Small intestine (tissue), 7 donors: Measurements from ENCODE around the gene CACNB3. TPM values are rescaled to one million over a fixed set of nuclear protein-coding genes. Genes with fewer than 3 reads are reported as not detected.

ENCODE experiments used
- DNase-seq, 2 donors: peaks; one replicate each; pipeline versions ENCODE4 v3.0.0 to v3.0.0-alpha.2; 2013
- FAIRE-seq: peaks from 2 replicates; lab custom pipeline; 2012; peaks lifted over from hg19 to GRCh38; lab: Jason Lieb, UNC
- H3K27ac ChIP-seq, 3 donors: one replicate each; pipeline ENCODE4 v1.5.1; 2013; ENCODE audit warnings: low read length in 2 of 3, mild to moderate bottlenecking in 2 of 3, control low read depth in 1 of 3, inconsistent platforms in 1 of 3, low read depth in 1 of 3, moderate library complexity in 1 of 3
- H3K27me3 ChIP-seq, 3 donors: one replicate each; pipeline ENCODE4 v1.6.1; 2013; ENCODE audit warnings: low read length in 3 of 3, inconsistent platforms in 1 of 3; ENCODE audit not compliant: control insufficient read depth in 3 of 3, insufficient read depth in 3 of 3
- H3K36me3 ChIP-seq, 3 donors: one replicate each; pipeline ENCODE4 v1.6.1; 2013; ENCODE audit warnings: low read length in 3 of 3, inconsistent platforms in 1 of 3, low read depth in 1 of 3, mild to moderate bottlenecking in 1 of 3, moderate library complexity in 1 of 3; ENCODE audit not compliant: control insufficient read depth in 3 of 3, insufficient read depth in 2 of 3
- H3K4me1 ChIP-seq, 3 donors: one replicate each; pipeline ENCODE4 v1.6.1; 2013; ENCODE audit warnings: low read length in 2 of 3, inconsistent platforms in 1 of 3, low read depth in 1 of 3, mild to moderate bottlenecking in 1 of 3, moderate library complexity in 1 of 3; ENCODE audit not compliant: control insufficient read depth in 3 of 3, insufficient read depth in 2 of 3
- H3K4me3 ChIP-seq, 3 donors: one replicate each; pipeline ENCODE4 v1.5.1; 2013; ENCODE audit warnings: low read length in 3 of 3, control low read depth in 1 of 3, inconsistent platforms in 1 of 3, low read depth in 1 of 3, mild to moderate bottlenecking in 1 of 3, moderate library complexity in 1 of 3
- H3K9me3 ChIP-seq, 2 donors: one replicate each; pipeline ENCODE4 v1.6.1; 2013; ENCODE audit warnings: low read depth in 1 of 2, low read length in 1 of 2; ENCODE audit not compliant: control insufficient read depth in 2 of 2, insufficient read depth in 1 of 2
- WGBS, 3 donors: extraction: QIAGEN DNeasy Blood & Tissue Kit; methylation state at CpG; one replicate each; pipeline ENCODE4 v1.1.7; 2013; 5-methylcytosine and 5-hydroxymethylcytosine counted together
- polyA plus RNA-seq, 4 donors: library from polyadenylated mRNA; stranded (reverse) in 3 of 4; unstranded in 1 of 4; fragments of 200-250 nt in 3 of 4; fragments of 120-200 nt in 1 of 4; gene quantifications; one replicate each; pipeline versions ENCODE4 v1.2.1 to v1.2.3, GENCODE V29; 2013
- donor health status: healthy with polysubstance abuse.
- donor health status: control.
- donor health status: control.
- donor health status: Bipolar disorder and iron deficiency.
- donor health status: healthy.

Gene CACNB3
- polyA plus RNA-seq, 4 donors, result 11.6 to 12.2 (median 12.0) TPM

DNA sequence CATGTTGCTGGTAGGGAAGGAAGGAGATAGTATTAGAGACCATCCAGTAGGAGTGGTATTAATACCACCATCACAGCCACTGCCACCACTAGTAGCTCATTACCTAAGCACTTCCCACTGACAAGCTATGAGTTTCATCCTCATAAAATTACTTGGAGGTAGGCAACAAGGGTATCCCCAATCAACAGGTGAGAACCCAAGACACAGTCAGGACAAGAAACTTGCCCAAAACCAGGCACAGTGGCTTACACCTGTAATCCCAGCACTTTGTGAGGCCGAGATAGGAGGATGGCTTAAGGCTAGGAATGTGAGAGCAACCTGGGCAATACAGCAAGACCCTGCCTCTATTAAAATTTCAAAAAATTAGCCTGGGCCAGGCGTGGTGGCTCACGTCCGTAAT is 34.9 kb upstream of the CACNB3 start:
- 90 to 95% (median 95%) methylated on average over 4 of the region's 4 CpGs for whole genome bisulfite sequencing, 3 donors
- DNase-seq (no peak), FAIRE-seq (no peak)
- Histone ChIP-seq H3K27ac (no peak overlapping the region), H3K4me1 (peaks cover 2 to 36% (median 9%) of the 10 kb centered on the region in 3 donors), H3K27me3 (no peaks in the 10 kb centered on the region), H3K36me3 (peaks cover 0 to 45% (median 5%) of the 10 kb centered on the region in 3 donors), H3K4me3 (no peak overlapping the region), H3K9me3 (no peaks in the 10 kb centered on the region)

GRCh38 chr12:48786591-48787544 is 31.4 kb upstream of the CACNB3 start:
- DNase-seq (no peak), FAIRE-seq (no peak)
- H3K4me3 ChIP-seq, result peak overlapping the region; percentile 17 to 98 (median 89)

GRCh38 chr12:48787791-48788523 is 30.3 kb upstream of the CACNB3 start:
- WGBS, 3 donors, result 16 to 19% (median 18%) methylated on average over 11 of the region's 11 CpGs
- Histone ChIP-seq H3K9me3 (no peaks in the 10 kb centered on the region), H3K27me3 (no peaks in the 10 kb centered on the region), H3K4me3 (peak overlapping the region; percentile 81 to 98 (median 89)), H3K4me1 (peaks cover 0 to 21% (median 7%) of the 10 kb centered on the region in 3 donors), H3K27ac (peak overlapping the region; percentile 58 to 84 (median 75)), H3K36me3 (peaks cover 0 to 5% (median 0%) of the 10 kb centered on the region in 3 donors)
- no peak for FAIRE-seq
- DNase-seq, result peak; percentile 27 to 38

More at GRCh38 chr12:48786591-48787544, 31.4 kb upstream of the CACNB3 start:
- H3K4me1 ChIP-seq, result peaks cover 0 to 26% (median 7%) of the 10 kb centered on the region in 3 donors
- H3K9me3 ChIP-seq, result no peaks in the 10 kb centered on the region
- H3K27ac ChIP-seq, result no peak overlapping the region
- H3K27me3 ChIP-seq, result no peaks in the 10 kb centered on the region
- peaks cover 0 to 16% (median 5%) of the 10 kb centered on the region in 3 donors for H3K36me3 ChIP-seq
- WGBS, 3 donors, result 44 to 49% (median 45%) methylated on average over 7 of the region's 7 CpGs

- Histone ChIP-seq H3K27ac (peak overlapping the region; percentile 58 to 84 (median 75)), H3K9me3 (no peaks in the 10 kb centered on the region), H3K27me3 (no peaks in the 10 kb centered on the region), H3K4me3 (peak overlapping the region; percentile 81 to 98 (median 89)), H3K4me1 (peaks cover 0 to 21% (median 7%) of the 10 kb centered on the region in 3 donors), H3K36me3 (peaks cover 0 to 3% (median 0%) of the 10 kb centered on the region in 3 donors)
- WGBS, 3 donors, result 0 to 7% (median 3%) methylated on average over 19 to 25 of the region's 25 CpGs
- DNase-seq (peak; percentile 25 to 53), FAIRE-seq (no peak)
Measured at GRCh38 chr12:48788524-48788853, 29.8 kb upstream of the CACNB3 start.

DNA sequence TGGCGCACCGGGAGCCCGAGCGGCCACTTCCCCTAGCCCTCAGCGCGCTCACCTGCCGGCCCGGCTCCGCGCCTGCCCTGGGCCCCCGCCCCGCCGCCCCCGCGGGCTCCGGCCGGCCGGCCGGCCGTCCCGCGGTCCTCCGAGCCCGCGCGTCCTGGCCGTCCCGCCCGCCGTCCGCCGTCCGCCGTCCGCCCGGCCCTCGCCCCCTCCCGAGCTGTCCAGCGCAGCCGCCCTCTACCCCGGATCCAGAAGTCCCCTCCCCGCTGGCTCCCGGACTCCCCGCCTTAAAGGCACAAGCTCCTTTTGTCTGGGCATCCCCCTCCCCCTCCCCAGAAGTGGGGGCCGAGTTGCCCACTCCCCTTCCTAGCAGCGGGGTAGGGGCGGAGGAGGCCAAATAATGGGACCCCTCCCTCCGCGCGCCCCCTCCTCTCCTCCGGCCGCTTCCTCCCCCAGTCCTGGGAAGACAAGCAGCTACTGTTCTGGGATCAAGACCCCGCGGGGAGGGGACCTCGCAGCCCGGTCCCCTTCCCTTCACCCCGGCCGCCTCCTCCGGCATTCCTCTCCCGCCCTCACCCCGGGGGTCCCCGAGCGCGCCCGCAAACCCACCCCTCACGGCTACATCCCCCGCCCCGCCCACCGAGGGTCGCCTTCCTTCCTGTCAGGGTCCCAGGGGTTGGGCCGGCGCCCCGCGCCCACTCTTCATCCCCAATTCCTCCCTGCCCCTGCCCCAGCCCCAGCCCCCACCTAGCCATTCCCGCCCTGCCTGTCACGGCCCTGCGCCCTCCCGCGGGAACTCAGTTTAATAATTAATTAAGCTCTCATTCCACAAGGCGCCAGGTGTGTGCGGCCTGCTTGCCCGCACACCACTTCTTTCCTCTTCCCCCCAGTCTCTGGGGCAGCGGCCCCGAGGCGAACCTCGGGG is 29.2 kb upstream of the CACNB3 start, which contains the start of gene ADCY6:
ADCY6 (minus strand) TSS at position 236 of the 922 bp plus-strand sequence. CDS start 5,655 bp downstream, outside the sequence.
- Histone ChIP-seq H3K27ac (peak within 1 kb of the TSS; percentile 87 to 92 (median 89)), H3K27me3 (no peaks in the 10 kb centered on the region), H3K4me1 (peaks cover 0 to 21% (median 7%) of the 10 kb centered on the region in 3 donors), H3K9me3 (no peaks in the 10 kb centered on the region), H3K4me3 (peak within 1 kb of the TSS; percentile 81 to 98 (median 89)), H3K36me3 (peaks cover 0 to 3% (median 0%) of the 10 kb centered on the region in 3 donors)
- FAIRE-seq (no peak), DNase-seq (peak; percentile 81 to 89)
- WGBS, 3 donors, result 1 to 2% (median 1%) methylated on average over 61 to 86 of the region's 86 CpGs

- peak overlapping the region; percentile 81 to 98 (median 89) for H3K4me3 ChIP-seq
- H3K4me1 ChIP-seq, result peaks cover 0 to 26% (median 7%) of the 10 kb centered on the region in 3 donors
- H3K36me3 ChIP-seq, result peaks cover 0 to 3% (median 0%) of the 10 kb centered on the region in 3 donors
- peak overlapping the region in 2 of 3 donors; percentile 56 to 92 for H3K27ac ChIP-seq
- no peak for FAIRE-seq
- DNase-seq, result peak in 1 of 2 donors; percentile 27
- H3K27me3 ChIP-seq, result no peaks in the 10 kb centered on the region
- H3K9me3 ChIP-seq, result no peaks in the 10 kb centered on the region
- 1 to 14% (median 8%) methylated on average over 4 of the region's 4 CpGs for WGBS, 3 donors
Measured at GRCh38 chr12:48789858-48790326, 28.4 kb upstream of the CACNB3 start.

DNA sequence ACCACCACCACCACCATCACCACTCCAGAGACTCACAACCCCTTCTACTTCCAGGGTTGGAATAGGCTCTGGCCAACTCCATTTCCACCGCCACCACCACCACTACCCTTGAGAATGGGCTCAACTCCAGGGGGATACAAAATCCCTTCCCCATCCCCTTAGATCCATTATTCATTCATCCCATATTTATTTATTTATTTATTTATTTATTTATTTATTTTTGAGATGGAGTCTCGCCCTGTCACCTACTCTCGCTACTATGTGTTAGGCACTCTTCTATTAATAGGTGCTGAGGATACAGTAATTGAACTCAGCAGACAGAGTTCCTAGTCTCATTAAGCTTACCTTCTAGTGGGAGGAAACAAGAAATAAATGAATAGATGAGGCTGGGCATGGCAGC is 24.6 kb upstream of the CACNB3 start:
- 94 to 98% (median 96%) methylated on average over 3 of the region's 3 CpGs for WGBS, 3 donors
- FAIRE-seq (no peak), DNase-seq (no peak)
- Histone ChIP-seq H3K36me3 (no peaks in the 10 kb centered on the region), H3K4me3 (no peak overlapping the region), H3K27me3 (no peaks in the 10 kb centered on the region), H3K9me3 (no peaks in the 10 kb centered on the region), H3K27ac (no peak overlapping the region), H3K4me1 (peaks cover 0 to 29% (median 0%) of the 10 kb centered on the region in 3 donors)
